Kasumi-1 (cell line): Measurements from ENCODE around the gene SMIM11.
"Not testable (repeated sequence)": the region's sequence is repeated elsewhere in the genome, so short reads cannot be mapped to it uniquely, and the experiment has no call there.

Source experiments
- DNase-seq, 2 experiments: peaks; one replicate each; lab custom pipeline; 2025; lab: John Stamatoyannopoulos, UW

SMIM11 gene

GRCh38 chr21:34355570-34355969, 19.7 kb upstream of the SMIM11 start:
- DNase-seq, result no peak

GRCh38 chr21:34357889-34358288, 17.4 kb upstream of the SMIM11 start:
- DNase-seq, result no peak

- no peak for DNase-seq
These were observed 16.4 kb upstream of the SMIM11 start for GRCh38 chr21:34358866-34359265.

GRCh38 chr21:34360488-34361241, 14.6 kb upstream of the SMIM11 start:
- DNase-seq, result no peak

GRCh38 chr21:34362136-34362444, 13.2 kb upstream of the SMIM11 start:
- no peak for DNase-seq

GRCh38 chr21:34362670-34363069, 12.6 kb upstream of the SMIM11 start:
- no peak for DNase-seq

- no peak for DNase-seq
These were observed 11.6 kb upstream of the SMIM11 start, which contains the start of gene KCNE2 for GRCh38 chr21:34363733-34364132. Gene KCNE2, plus strand, starts transcription at chr21:34364006. Its CDS starts 6,473 bp downstream, at chr21:34370479.

GRCh38 chr21:34364921-34365320, 10.4 kb upstream of the SMIM11 start:
- no peak for DNase-seq

- DNase-seq, result no peak
These were observed 9.5 kb upstream of the SMIM11 start for GRCh38 chr21:34365809-34366208.

GRCh38 chr21:34367320-34367935, 7.9 kb upstream of the SMIM11 start:
- DNase-seq, result peak; percentile 68 to 85

- no peak for DNase-seq
These were observed 5.6 kb upstream of the SMIM11 start for GRCh38 chr21:34369741-34370140.

- no peak for DNase-seq
These were observed 3.0 kb upstream of the SMIM11 start for GRCh38 chr21:34372321-34372720.

GRCh38 chr21:34374462-34374861, 845 bp upstream of the SMIM11 start:
- DNase-seq, result not testable (repeated sequence)

GRCh38 chr21:34375619-34375972, 289 bp downstream of the SMIM11 start:
- DNase-seq, result not testable (repeated sequence)

- DNase-seq, result not testable (repeated sequence)
These were observed 7.8 kb downstream of the SMIM11 start for GRCh38 chr21:34383138-34383537.

- not testable (repeated sequence) for DNase-seq
These were observed 8.6 kb downstream of the SMIM11 start for GRCh38 chr21:34383724-34384415.

- DNase-seq, result not testable (repeated sequence)
These were observed 25.2 kb downstream of the SMIM11 start for GRCh38 chr21:34400522-34400921.

GRCh38 chr21:34404742-34405141, 29.4 kb downstream of the SMIM11 start:
- DNase-seq, result not testable (repeated sequence)

- DNase-seq, result not testable (repeated sequence)
These were observed 30.4 kb downstream of the SMIM11 start for GRCh38 chr21:34405686-34406085.

- DNase-seq, result not testable (repeated sequence)
These were observed 30.8 kb downstream of the SMIM11 start for GRCh38 chr21:34406102-34406501.

- not testable (repeated sequence) for DNase-seq
These were observed 31.4 kb downstream of the SMIM11 start for GRCh38 chr21:34406676-34407075.

- DNase-seq, result not testable (repeated sequence)
These were observed 32.0 kb downstream of the SMIM11 start for GRCh38 chr21:34407294-34407693.

- DNase-seq, result not testable (repeated sequence)
These were observed 42.3 kb downstream of the SMIM11 start for GRCh38 chr21:34417448-34418077.
